GM18873 (cell line): ENCODE results near the gene DUX4.
A peak's percentile ranks its signal among the peaks of the same experiment; 100 is the strongest.
"Not testable (repeated sequence)": the region's sequence is repeated elsewhere in the genome, so short reads cannot be mapped to it uniquely, and the experiment has no call there.

Source experiments
- ATAC-seq: cut with Tn5 transposase; IDR thresholded peaks from one replicate; pipeline ENCODE4 v1.9.1; 2021; ENCODE audit warnings: mild to moderate bottlenecking, moderate library complexity, moderate number of reproducible peaks; ENCODE audit not compliant: unreplicated experiment, low FRiP score

DUX4 gene

DNA sequence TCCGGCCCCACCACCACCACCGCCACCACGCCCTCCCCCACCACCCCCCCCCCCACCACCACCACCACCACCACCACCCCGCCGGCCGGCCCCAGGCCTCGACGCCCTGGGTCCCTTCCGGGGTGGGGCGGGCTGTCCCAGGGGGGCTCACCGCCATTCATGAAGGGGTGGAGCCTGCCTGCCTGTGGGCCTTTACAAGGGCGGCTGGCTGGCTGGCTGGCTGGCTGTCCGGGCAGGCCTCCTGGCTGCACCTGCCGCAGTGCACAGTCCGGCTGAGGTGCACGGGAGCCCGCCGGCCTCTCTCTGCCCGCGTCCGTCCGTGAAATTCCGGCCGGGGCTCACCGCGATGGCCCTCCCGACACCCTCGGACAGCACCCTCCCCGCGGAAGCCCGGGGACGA is at the start of gene DUX4:
DUX4 (plus strand) TSS at position 347 of the 400 bp plus-strand sequence; CDS start at position 347, 0 bp downstream.
- not testable (repeated sequence) for ATAC-seq

GRCh38 chr4:190175436-190175835 is 1.9 kb downstream of the DUX4 start:
- not testable (repeated sequence) for ATAC-seq

GRCh38 chr4:190177727-190178605 is 4.4 kb downstream of the DUX4 start:
- ATAC-seq = not testable (repeated sequence)

DNA sequence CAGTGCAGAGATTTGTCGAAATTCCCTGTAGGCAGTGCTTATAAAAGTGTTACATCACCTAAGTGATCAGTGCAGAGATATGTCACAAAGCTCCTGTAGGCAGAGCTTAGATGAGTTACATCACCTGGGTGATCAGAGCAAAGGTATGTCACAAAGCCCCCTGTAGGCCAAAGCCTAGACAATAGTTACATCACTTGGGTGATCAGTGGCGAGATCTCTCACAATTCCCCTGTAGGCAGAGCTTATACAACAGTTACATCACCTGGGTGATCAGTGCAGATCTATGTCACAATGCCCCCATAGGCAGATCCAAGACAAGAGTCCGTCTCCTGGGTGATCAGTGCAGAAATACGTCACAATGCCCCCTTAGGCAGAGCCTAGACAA is 5.0 kb downstream of the DUX4 start:
- not testable (repeated sequence) for ATAC-seq

GRCh38 chr4:190179030-190179739 is 5.6 kb downstream of the DUX4 start:
- peak; percentile 66 for ATAC-seq

GRCh38 chr4:190179740-190180094 is 6.1 kb downstream of the DUX4 start:
- ATAC-seq = peak; percentile 39

DNA sequence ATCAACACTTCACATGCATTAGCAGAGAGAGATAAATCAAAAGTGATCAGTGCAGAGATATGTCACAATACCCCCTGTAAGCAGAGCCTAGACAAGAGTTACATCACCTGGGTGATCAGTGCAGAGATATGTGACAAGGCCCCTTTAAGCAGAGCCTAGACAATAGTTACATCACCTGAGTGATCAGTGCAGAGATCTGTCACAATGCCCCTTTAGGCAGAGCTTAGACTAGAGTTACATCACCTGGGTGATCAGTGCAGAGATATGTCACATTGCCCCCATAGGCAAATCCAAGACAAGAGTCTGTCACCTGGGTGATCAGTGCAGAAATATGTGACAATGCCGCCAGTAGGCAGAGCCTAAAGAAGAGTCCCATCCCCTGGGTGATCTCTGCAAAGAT is 7.4 kb downstream of the DUX4 start:
- ATAC-seq = peak; percentile 34

DNA sequence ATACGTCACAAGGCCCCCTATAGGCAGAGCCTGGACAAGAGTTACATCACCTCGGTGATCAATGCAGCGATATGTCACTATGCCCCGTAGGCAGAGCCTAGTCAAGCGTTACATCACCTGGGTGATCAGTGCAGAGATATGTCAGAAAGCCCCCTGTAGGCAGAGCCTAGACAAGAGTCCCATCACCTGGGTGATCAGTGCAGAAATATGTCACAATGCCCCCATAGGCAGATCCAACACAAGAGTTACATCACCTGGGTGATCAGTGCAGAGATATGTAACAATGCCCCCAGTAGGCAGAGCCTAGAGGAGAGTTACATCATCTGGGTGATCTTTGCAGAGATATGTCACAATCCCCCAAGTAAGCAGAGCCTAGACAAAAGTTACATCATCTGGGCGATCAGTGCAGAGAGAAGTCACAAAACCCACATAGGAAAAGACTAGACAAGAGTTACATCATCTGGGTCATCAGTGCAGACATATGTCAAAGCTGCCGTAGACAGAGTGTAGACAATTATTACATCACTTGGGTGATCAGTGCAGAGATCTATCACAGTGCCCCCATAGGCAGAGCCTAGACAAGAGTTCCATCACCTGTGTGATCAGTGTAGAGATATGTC is 8.0 kb downstream of the DUX4 start:
- not testable (repeated sequence) for ATAC-seq

DNA sequence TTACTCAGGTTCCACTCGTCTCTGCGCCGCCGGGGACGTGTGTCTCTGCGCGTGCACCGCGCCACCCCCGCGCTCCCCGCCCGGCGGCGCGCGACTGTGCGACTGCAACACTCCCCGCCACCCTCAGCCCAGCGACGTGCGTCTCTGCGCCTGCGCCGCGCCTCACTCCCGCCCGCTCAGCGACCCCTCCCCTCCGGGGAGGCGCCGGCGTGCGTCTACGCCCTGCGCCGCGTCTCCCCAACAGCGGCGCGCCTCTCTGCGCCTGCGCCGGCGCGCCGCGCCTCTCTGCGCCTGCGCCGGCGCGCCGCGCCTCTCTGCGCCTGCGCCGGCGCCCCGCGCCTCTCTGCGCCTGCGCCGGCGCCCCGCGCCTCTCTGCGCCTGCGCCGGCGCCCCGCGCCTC is 29.9 kb downstream of the DUX4 start:
- not testable (repeated sequence) for ATAC-seq
